Measurements from ENCODE around the gene SORCS2.

Gene SORCS2

GRCh38 chr4:7470522-7471128, 278.3 kb downstream of the SORCS2 start:
- Histone ChIP-seq H3K4me1 (ENCODE audit: insufficient read depth, low read length) (no peaks in the 10 kb centered on the region), H3K9ac (ENCODE audit: low read depth, low read length) (no peak overlapping the region), H3K36me3 (ENCODE audit: insufficient read depth, low read length) (no peaks in the 10 kb centered on the region), H3K9me3 (ENCODE audit: control insufficient read depth, insufficient read depth, low read length) (no peaks in the 10 kb centered on the region)

GRCh38 chr4:7472442-7473013, 280.2 kb downstream of the SORCS2 start:
- Histone ChIP-seq H3K9me3 (ENCODE audit: control insufficient read depth, insufficient read depth, low read length) (no peaks in the 10 kb centered on the region), H3K9ac (ENCODE audit: low read depth, low read length) (no peak overlapping the region), H3K4me1 (ENCODE audit: insufficient read depth, low read length) (no peaks in the 10 kb centered on the region), H3K36me3 (ENCODE audit: insufficient read depth, low read length) (no peaks in the 10 kb centered on the region)

GRCh38 chr4:7473081-7473480, 280.7 kb downstream of the SORCS2 start:
- Histone ChIP-seq H3K36me3 (ENCODE audit: insufficient read depth, low read length) (no peaks in the 10 kb centered on the region), H3K9me3 (ENCODE audit: control insufficient read depth, insufficient read depth, low read length) (no peaks in the 10 kb centered on the region), H3K9ac (ENCODE audit: low read depth, low read length) (no peak overlapping the region), H3K4me1 (ENCODE audit: insufficient read depth, low read length) (no peaks in the 10 kb centered on the region)

- H3K9ac ChIP-seq (ENCODE audit: low read depth, low read length), result no peak overlapping the region
- H3K4me1 ChIP-seq (ENCODE audit: insufficient read depth, low read length), result no peaks in the 10 kb centered on the region
- H3K36me3 ChIP-seq (ENCODE audit: insufficient read depth, low read length), result no peaks in the 10 kb centered on the region
- H3K9me3 ChIP-seq (ENCODE audit: control insufficient read depth, insufficient read depth, low read length), result no peaks in the 10 kb centered on the region
Measured at GRCh38 chr4:7474320-7474719, 282.0 kb downstream of the SORCS2 start.

GRCh38 chr4:7475207-7475606, 282.9 kb downstream of the SORCS2 start:
- Histone ChIP-seq H3K4me1 (ENCODE audit: insufficient read depth, low read length) (no peaks in the 10 kb centered on the region), H3K9me3 (ENCODE audit: control insufficient read depth, insufficient read depth, low read length) (no peaks in the 10 kb centered on the region), H3K9ac (ENCODE audit: low read depth, low read length) (no peak overlapping the region), H3K36me3 (ENCODE audit: insufficient read depth, low read length) (no peaks in the 10 kb centered on the region)

- H3K36me3 ChIP-seq (ENCODE audit: insufficient read depth, low read length), result no peaks in the 10 kb centered on the region
- H3K9me3 ChIP-seq (ENCODE audit: control insufficient read depth, insufficient read depth, low read length), result no peaks in the 10 kb centered on the region
- no peaks in the 10 kb centered on the region for H3K4me1 ChIP-seq (ENCODE audit: insufficient read depth, low read length)
- no peak overlapping the region for H3K9ac ChIP-seq (ENCODE audit: low read depth, low read length)
Measured at GRCh38 chr4:7476820-7477219, 284.5 kb downstream of the SORCS2 start.

GRCh38 chr4:7477695-7478094, 285.4 kb downstream of the SORCS2 start:
- H3K9me3 ChIP-seq (ENCODE audit: control insufficient read depth, insufficient read depth, low read length), result no peaks in the 10 kb centered on the region
- no peaks in the 10 kb centered on the region for H3K4me1 ChIP-seq (ENCODE audit: insufficient read depth, low read length)
- H3K9ac ChIP-seq (ENCODE audit: low read depth, low read length), result no peak overlapping the region
- no peaks in the 10 kb centered on the region for H3K36me3 ChIP-seq (ENCODE audit: insufficient read depth, low read length)

GRCh38 chr4:7478665-7479064, 286.3 kb downstream of the SORCS2 start:
- no peaks in the 10 kb centered on the region for H3K4me1 ChIP-seq (ENCODE audit: insufficient read depth, low read length)
- no peak overlapping the region for H3K9ac ChIP-seq (ENCODE audit: low read depth, low read length)
- no peaks in the 10 kb centered on the region for H3K36me3 ChIP-seq (ENCODE audit: insufficient read depth, low read length)
- no peaks in the 10 kb centered on the region for H3K9me3 ChIP-seq (ENCODE audit: control insufficient read depth, insufficient read depth, low read length)

GRCh38 chr4:7480423-7480822, 288.1 kb downstream of the SORCS2 start:
- no peaks in the 10 kb centered on the region for H3K4me1 ChIP-seq (ENCODE audit: insufficient read depth, low read length)
- no peaks in the 10 kb centered on the region for H3K9me3 ChIP-seq (ENCODE audit: control insufficient read depth, insufficient read depth, low read length)

GRCh38 chr4:7481227-7481626, 288.9 kb downstream of the SORCS2 start:
- Histone ChIP-seq H3K4me1 (ENCODE audit: insufficient read depth, low read length) (no peaks in the 10 kb centered on the region), H3K9ac (ENCODE audit: low read depth, low read length) (no peak overlapping the region), H3K9me3 (ENCODE audit: control insufficient read depth, insufficient read depth, low read length) (no peaks in the 10 kb centered on the region), H3K36me3 (ENCODE audit: insufficient read depth, low read length) (no peaks in the 10 kb centered on the region)

More at GRCh38 chr4:7480423-7480822, 288.1 kb downstream of the SORCS2 start:
- no peaks in the 10 kb centered on the region for H3K36me3 ChIP-seq (ENCODE audit: insufficient read depth, low read length)
- no peak overlapping the region for H3K9ac ChIP-seq (ENCODE audit: low read depth, low read length)

GRCh38 chr4:7485096-7485495, 292.8 kb downstream of the SORCS2 start:
- no peaks in the 10 kb centered on the region for H3K9me3 ChIP-seq (ENCODE audit: control insufficient read depth, insufficient read depth, low read length)
- H3K9ac ChIP-seq (ENCODE audit: low read depth, low read length), result no peak overlapping the region
- H3K4me1 ChIP-seq (ENCODE audit: insufficient read depth, low read length), result 0 out of 2 replicates have a peak, but pooled peaks cover 6% of the 10 kb centered on the region
- H3K36me3 ChIP-seq (ENCODE audit: insufficient read depth, low read length), result no peaks in the 10 kb centered on the region

GRCh38 chr4:7486101-7486500, 293.8 kb downstream of the SORCS2 start:
- no peaks in the 10 kb centered on the region for H3K9me3 ChIP-seq (ENCODE audit: control insufficient read depth, insufficient read depth, low read length)
- H3K4me1 ChIP-seq (ENCODE audit: insufficient read depth, low read length), result 0 out of 2 replicates have a peak, but pooled peaks cover 6% of the 10 kb centered on the region
- H3K9ac ChIP-seq (ENCODE audit: low read depth, low read length), result no peak overlapping the region
- H3K36me3 ChIP-seq (ENCODE audit: insufficient read depth, low read length), result no peaks in the 10 kb centered on the region

GRCh38 chr4:7487502-7487901, 295.2 kb downstream of the SORCS2 start:
- Histone ChIP-seq H3K9me3 (ENCODE audit: control insufficient read depth, insufficient read depth, low read length) (no peaks in the 10 kb centered on the region), H3K4me1 (ENCODE audit: insufficient read depth, low read length) (0 out of 2 replicates have a peak, but pooled peaks cover 6% of the 10 kb centered on the region), H3K9ac (ENCODE audit: low read depth, low read length) (no peak overlapping the region), H3K36me3 (ENCODE audit: insufficient read depth, low read length) (no peaks in the 10 kb centered on the region)

GRCh38 chr4:7487998-7488671, 295.8 kb downstream of the SORCS2 start:
- Histone ChIP-seq H3K36me3 (ENCODE audit: insufficient read depth, low read length) (no peaks in the 10 kb centered on the region), H3K9ac (ENCODE audit: low read depth, low read length) (no peak overlapping the region), H3K9me3 (ENCODE audit: control insufficient read depth, insufficient read depth, low read length) (no peaks in the 10 kb centered on the region), H3K4me1 (ENCODE audit: insufficient read depth, low read length) (0 out of 2 replicates have a peak, but pooled peaks cover 6% of the 10 kb centered on the region)

GRCh38 chr4:7491915-7492314, 299.6 kb downstream of the SORCS2 start:
- 0 out of 2 replicates have a peak, but pooled peaks cover 3% of the 10 kb centered on the region for H3K4me1 ChIP-seq (ENCODE audit: insufficient read depth, low read length)
- no peak overlapping the region for H3K9ac ChIP-seq (ENCODE audit: low read depth, low read length)
- H3K36me3 ChIP-seq (ENCODE audit: insufficient read depth, low read length), result no peaks in the 10 kb centered on the region
- no peaks in the 10 kb centered on the region for H3K9me3 ChIP-seq (ENCODE audit: control insufficient read depth, insufficient read depth, low read length)
